ENCODE results near the gene STN1.

Gene STN1

GRCh38 chr10:103842605-103843004 is 75.4 kb downstream of the STN1 start:
- no peak for DNase-seq

- DNase-seq = no peak
Measured at GRCh38 chr10:103841519-103841918, 76.5 kb downstream of the STN1 start.

- DNase-seq = no peak
Measured at GRCh38 chr10:103840740-103841070, 77.3 kb downstream of the STN1 start.

- DNase-seq = no peak
Measured at GRCh38 chr10:103839872-103840739, 77.9 kb downstream of the STN1 start.

GRCh38 chr10:103839519-103839871 is 78.5 kb downstream of the STN1 start:
- DNase-seq = no peak

- DNase-seq = no peak
Measured at GRCh38 chr10:103838862-103839518, 79.0 kb downstream of the STN1 start.

- no peak for DNase-seq
Measured at GRCh38 chr10:103838070-103838395, 80.0 kb downstream of the STN1 start.

GRCh38 chr10:103837370-103838069 is 80.5 kb downstream of the STN1 start:
- no peak for DNase-seq

- no peak for DNase-seq
Measured at GRCh38 chr10:103836861-103837260, 81.1 kb downstream of the STN1 start.

GRCh38 chr10:103836273-103836672 is 81.7 kb downstream of the STN1 start:
- no peak for DNase-seq

GRCh38 chr10:103835096-103836050 is 82.6 kb downstream of the STN1 start:
- no peak for DNase-seq

GRCh38 chr10:103834436-103835095 is 83.4 kb downstream of the STN1 start:
- DNase-seq = no peak

- no peak for DNase-seq
Measured at GRCh38 chr10:103833731-103834365, 84.1 kb downstream of the STN1 start.

- DNase-seq = no peak
Measured at GRCh38 chr10:103832806-103833205, 85.2 kb downstream of the STN1 start.
